OCI-LY7 (cell line): Measurements from ENCODE around the gene HIVEP3. TPM values are rescaled to one million over a fixed set of nuclear protein-coding genes. Genes with fewer than 3 reads are reported as not detected.

Source experiments
- BruUV-seq: library from RNA; stranded (reverse); fragments of 400-500 nt; replicated peaks from 2 replicates; lab custom pipeline; 2021; lab: Mats Ljungman, UMichigan
- CTCF ChIA-PET: fragments of 300-600 bp; sonication (Branson Sonifier 250); formaldehyde crosslinking; loops from one replicate; lab custom pipeline; 2022; ENCODE audit warnings: antibody characterized with exemption; ENCODE audit not compliant: unreplicated experiment; lab: Charles Lee
- POLR2A ChIA-PET: fragments of 300-600 bp; sonication (Branson Sonifier 250); formaldehyde crosslinking; loops from one replicate; lab custom pipeline; 2022; ENCODE audit warnings: antibody characterized with exemption; lab: Charles Lee
- DNase-seq: peaks from one replicate; pipeline ENCODE4 v3.0.0-alpha.2; 2015; ENCODE audit warnings: low spot score
- H2AFZ ChIP-seq: fragments of 200-600 bp; sonication (generic), shearing (Covaris generic); 2 replicates; pipeline ENCODE4 v1.6.1; 2014; ENCODE audit warnings: mild to moderate bottlenecking, antibody characterized with exemption, low read length, moderate library complexity
- H3K27ac ChIP-seq: fragments of 200-600 bp; sonication (generic); 2 replicates; pipeline ENCODE4 v1.5.1; 2014; ENCODE audit warnings: mixed run types, low read depth, mild to moderate bottlenecking, moderate library complexity, low read length, inconsistent platforms; ENCODE audit not compliant: poor library complexity, severe bottlenecking
- H3K36me3 ChIP-seq: fragments of 200-600 bp; sonication (generic); 2 replicates; pipeline ENCODE4 v1.6.1; 2014; ENCODE audit warnings: mild to moderate bottlenecking, antibody characterized with exemption, low read length, moderate library complexity, mixed read lengths; ENCODE audit not compliant: insufficient read depth
- H3K4me1 ChIP-seq: fragments of 200-600 bp; sonication (generic); 2 replicates; pipeline ENCODE4 v1.5.1; 2014; ENCODE audit warnings: mild to moderate bottlenecking, low read length; ENCODE audit not compliant: insufficient read depth, poor library complexity, severe bottlenecking
- H3K4me2 ChIP-seq: fragments of 200-600 bp; sonication (generic); 2 replicates; pipeline ENCODE4 v1.6.1; 2014; ENCODE audit warnings: mild to moderate bottlenecking, low read length
- H3K4me3 ChIP-seq: fragments of 200-600 bp; sonication (generic); 2 replicates; pipeline ENCODE4 v1.5.1; 2014; ENCODE audit warnings: mild to moderate bottlenecking, low read depth, low read length; ENCODE audit not compliant: poor library complexity, severe bottlenecking
- H3K79me2 ChIP-seq: fragments of 200-600 bp; sonication (generic); 2 replicates; pipeline ENCODE4 v1.6.1; 2016; ENCODE audit warnings: low read depth, mild to moderate bottlenecking, low read length, moderate library complexity, mixed read lengths; ENCODE audit not compliant: insufficient read depth
- H3K9me2 ChIP-seq: fragments of 200-600 bp; sonication (generic); 2 replicates; pipeline ENCODE4 v1.6.1; 2016; ENCODE audit warnings: mild to moderate bottlenecking, low read length, mixed read lengths; ENCODE audit not compliant: insufficient read depth
- H3K9me3 ChIP-seq: fragments of 200-600 bp; sonication (generic); 2 replicates; pipeline ENCODE4 v1.6.1; 2014; ENCODE audit warnings: mild to moderate bottlenecking, mixed run types, low read length, mixed read lengths
- H4K20me1 ChIP-seq: fragments of 200-600 bp; sonication (generic); 2 replicates; pipeline ENCODE4 v1.6.1; 2014; ENCODE audit warnings: mild to moderate bottlenecking, antibody characterized with exemption, low read length, moderate library complexity, mixed read lengths; ENCODE audit not compliant: insufficient read depth
- EZH2phosphoT487 ChIP-seq: fragments of 200-600 bp; sonication (generic); IDR thresholded peaks from 2 replicates; pipeline ENCODE4 v1.6.1; 2018; ENCODE audit warnings: low read depth, borderline replicate concordance, mild to moderate bottlenecking, mixed run types, antibody characterized with exemption, low read length, moderate library complexity, mixed read lengths
- intact Hi-C: fragments of 100-400 bp; cut with micrococcal nuclease; formaldehyde crosslinking; loops from one replicate; pipeline ENCODE4 v1.10.0; 2022; ENCODE audit not compliant: unreplicated experiment
- total RNA-seq, 2 experiments: library from RNA; depleted of rRNA in 1 of 2; stranded (reverse); fragments of >200 nt in 1 of 2; shearing (Covaris generic) in 1 of 2; gene quantifications; 2 replicates each; pipeline ENCODE4 v1.2.3, GENCODE V29; 2014 to 2022
- TF ChIP-seq, protein P1 (sequence below): fragments of 200-600 bp; sonication (generic); conservative IDR thresholded peaks from 2 replicates; pipeline ENCODE4 v1.5.1; 2014; ENCODE audit warnings: mild to moderate bottlenecking, antibody characterized with exemption, low read length, moderate library complexity, mixed read lengths

The HIVEP3 gene
- total RNA-seq, 2 experiments from 2014 or later: 0.53 to 0.60 TPM

DNA sequence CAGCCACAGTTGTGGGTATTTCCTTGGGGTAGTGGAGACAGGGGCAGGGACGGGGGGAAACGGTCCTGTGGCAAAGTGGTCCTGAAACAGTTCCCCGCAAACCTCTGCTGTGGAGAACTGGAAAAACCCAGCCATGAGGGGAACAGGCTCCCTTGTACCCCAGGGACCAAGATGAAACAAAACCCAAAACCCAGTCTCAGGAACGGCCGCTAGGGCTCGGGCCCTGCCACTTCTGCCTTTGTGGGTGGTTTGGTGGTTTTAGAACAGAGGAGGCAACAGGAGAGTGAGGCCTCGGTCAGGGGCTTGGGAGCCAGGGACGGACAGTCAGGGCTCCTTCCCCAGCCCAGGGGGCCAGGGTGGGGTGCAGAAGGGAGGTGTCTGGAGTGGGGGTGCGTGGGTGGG is 409.5 kb downstream of the HIVEP3 start:
- no peaks in the 10 kb centered on the region for H4K20me1 ChIP-seq
- ChIA-PET POLR2A (no interaction called here), CTCF (no interaction called here)

DNA sequence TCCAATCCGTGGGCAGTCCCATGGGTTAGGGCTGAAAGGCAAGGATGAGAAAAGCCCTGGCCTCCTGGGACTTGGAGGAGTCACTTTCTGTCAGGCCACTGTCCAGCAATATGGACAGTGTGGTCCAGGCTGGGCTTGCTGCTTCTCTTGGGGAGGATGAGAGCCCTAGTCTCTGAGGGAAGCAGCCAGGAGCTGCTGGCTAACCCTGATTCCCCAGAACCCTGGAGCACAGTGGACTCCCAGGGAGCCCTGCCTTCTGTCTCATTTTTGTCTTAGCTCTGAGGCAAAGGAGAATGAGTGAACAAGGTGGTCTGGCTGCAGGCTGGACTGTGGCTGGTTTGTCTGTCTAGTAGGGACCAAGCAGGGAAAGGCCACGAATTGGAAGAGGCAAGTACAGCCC is 410.4 kb downstream of the HIVEP3 start:
- ChIA-PET CTCF (no interaction called here), POLR2A (interaction anchor here (0.6 kb wide), 2 partner anchors 11 to 29 kb away, joined by 3 read pairs; no protein-coding TSS in a partner anchor)
- no TSS peak for BruUV-seq

More for the DNA sequence above, 409.5 kb downstream of the HIVEP3 start:
- Histone ChIP-seq H2AFZ (no peak overlapping the region), H3K4me2 (no peak overlapping the region), H3K79me2 (no peaks in the 10 kb centered on the region), H3K9me3 (no peaks in the 10 kb centered on the region), H3K36me3 (no peaks in the 10 kb centered on the region), H3K27ac (no peak overlapping the region), H3K4me1 (no peaks in the 10 kb centered on the region), H3K4me3 (no peak overlapping the region), H3K9me2 (no peaks in the 10 kb centered on the region)
- BruUV-seq: no TSS peak
- TF ChIP-seq, protein P1, sequence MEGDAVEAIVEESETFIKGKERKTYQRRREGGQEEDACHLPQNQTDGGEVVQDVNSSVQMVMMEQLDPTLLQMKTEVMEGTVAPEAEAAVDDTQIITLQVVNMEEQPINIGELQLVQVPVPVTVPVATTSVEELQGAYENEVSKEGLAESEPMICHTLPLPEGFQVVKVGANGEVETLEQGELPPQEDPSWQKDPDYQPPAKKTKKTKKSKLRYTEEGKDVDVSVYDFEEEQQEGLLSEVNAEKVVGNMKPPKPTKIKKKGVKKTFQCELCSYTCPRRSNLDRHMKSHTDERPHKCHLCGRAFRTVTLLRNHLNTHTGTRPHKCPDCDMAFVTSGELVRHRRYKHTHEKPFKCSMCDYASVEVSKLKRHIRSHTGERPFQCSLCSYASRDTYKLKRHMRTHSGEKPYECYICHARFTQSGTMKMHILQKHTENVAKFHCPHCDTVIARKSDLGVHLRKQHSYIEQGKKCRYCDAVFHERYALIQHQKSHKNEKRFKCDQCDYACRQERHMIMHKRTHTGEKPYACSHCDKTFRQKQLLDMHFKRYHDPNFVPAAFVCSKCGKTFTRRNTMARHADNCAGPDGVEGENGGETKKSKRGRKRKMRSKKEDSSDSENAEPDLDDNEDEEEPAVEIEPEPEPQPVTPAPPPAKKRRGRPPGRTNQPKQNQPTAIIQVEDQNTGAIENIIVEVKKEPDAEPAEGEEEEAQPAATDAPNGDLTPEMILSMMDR: no peak
- TF ChIP-seq EZH2phosphoT487: no peak
- intact Hi-C loops: no loop called here
- no peak for DNase-seq

DNA sequence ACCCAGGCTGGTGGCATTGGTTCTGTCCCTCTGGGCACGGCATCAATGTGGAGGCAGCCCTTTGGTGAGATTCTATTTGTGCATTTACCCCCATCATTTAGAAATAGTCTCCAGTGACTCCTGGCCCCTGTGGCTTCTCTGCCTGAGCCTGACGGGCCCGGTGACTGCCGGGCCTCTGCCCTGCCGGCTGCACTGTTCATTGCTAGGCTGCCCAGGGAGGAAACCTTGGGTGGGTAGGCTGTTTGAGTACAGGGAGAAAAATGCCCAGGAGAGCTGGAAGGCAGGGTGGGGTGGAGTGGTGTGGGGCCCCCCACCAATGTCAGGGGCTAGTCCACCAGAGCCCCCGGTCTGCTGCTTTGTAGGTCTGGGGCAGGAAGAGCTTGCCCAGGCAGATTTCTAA is 410.9 kb downstream of the HIVEP3 start:
- ChIA-PET POLR2A (interaction anchor here (0.6 kb wide), 1 partner anchor 29 kb away, joined by 3 read pairs; no protein-coding TSS in a partner anchor), CTCF (no interaction called here)
- H3K4me3 ChIP-seq: no peak overlapping the region
- no peaks in the 10 kb centered on the region for H3K4me1 ChIP-seq
- DNase-seq: no peak
- H3K27ac ChIP-seq: no peak overlapping the region
- H3K4me2 ChIP-seq: no peak overlapping the region
- no peaks in the 10 kb centered on the region for H3K36me3 ChIP-seq
- no TSS peak for BruUV-seq
- no peaks in the 10 kb centered on the region for H3K9me3 ChIP-seq
- no peaks in the 10 kb centered on the region for H3K79me2 ChIP-seq
- intact Hi-C loops: no loop called here
- H3K9me2 ChIP-seq: no peaks in the 10 kb centered on the region
- H2AFZ ChIP-seq: no peak overlapping the region
- TF ChIP-seq, protein P1: no peak
- TF ChIP-seq EZH2phosphoT487: no peak
- H4K20me1 ChIP-seq: no peaks in the 10 kb centered on the region

More for the DNA sequence above, 410.4 kb downstream of the HIVEP3 start:
- no peak for DNase-seq
- H3K9me2 ChIP-seq: no peaks in the 10 kb centered on the region
- H3K4me3 ChIP-seq: no peak overlapping the region
- no peak overlapping the region for H3K4me2 ChIP-seq
- H3K79me2 ChIP-seq: no peaks in the 10 kb centered on the region
- H3K36me3 ChIP-seq: no peaks in the 10 kb centered on the region
- H3K27ac ChIP-seq: no peak overlapping the region
- H3K9me3 ChIP-seq: no peaks in the 10 kb centered on the region
- H2AFZ ChIP-seq: no peak overlapping the region
- TF ChIP-seq, protein P1: no peak
- TF ChIP-seq EZH2phosphoT487: no peak
- H3K4me1 ChIP-seq: no peaks in the 10 kb centered on the region
- intact Hi-C loops: no loop called here
- H4K20me1 ChIP-seq: no peaks in the 10 kb centered on the region
